ACC112 (cell line): Measurements from ENCODE around the gene FGF9.

Source experiments
- H2AFZ ChIP-seq: fragments of 200-600 bp; sonication (generic); one replicate; pipeline ENCODE4 v1.6.0; 2017; ENCODE audit warnings: antibody characterized with exemption, low read length; ENCODE audit not compliant: unreplicated experiment
- H3K27ac ChIP-seq: fragments of 200-600 bp; sonication (generic); 2 replicates; pipeline ENCODE4 v1.5.1; 2014; ENCODE audit warnings: low read depth, mild to moderate bottlenecking, antibody characterized with exemption, low read length, moderate library complexity
- H3K27me3 ChIP-seq: fragments of 200-600 bp; sonication (generic); 2 replicates; pipeline ENCODE4 v1.6.1; 2014; ENCODE audit warnings: mild to moderate bottlenecking, antibody characterized with exemption, low read length, moderate library complexity, mixed read lengths; ENCODE audit not compliant: insufficient read depth
- H3K36me3 ChIP-seq: fragments of 200-600 bp; sonication (generic); 2 replicates; pipeline ENCODE4 v1.6.1; 2016; ENCODE audit warnings: mild to moderate bottlenecking, antibody characterized with exemption, low read length, moderate library complexity, mixed read lengths; ENCODE audit not compliant: insufficient read depth
- H3K4me1 ChIP-seq: fragments of 200-600 bp; sonication (generic); one replicate; pipeline ENCODE4 v1.6.1; 2016; ENCODE audit warnings: low read length, mixed read lengths; ENCODE audit not compliant: insufficient read depth, unreplicated experiment, control insufficient read depth
- H3K4me3 ChIP-seq: fragments of 200-600 bp; sonication (generic); 2 replicates; pipeline ENCODE4 v1.5.1; 2014; ENCODE audit warnings: mild to moderate bottlenecking, low read depth, low read length
- H3K79me2 ChIP-seq: fragments of 200-600 bp; sonication (generic); one replicate; pipeline ENCODE4 v1.6.0; 2016; ENCODE audit warnings: low read length; ENCODE audit not compliant: control insufficient read depth, unreplicated experiment, insufficient read depth

The FGF9 gene

DNA sequence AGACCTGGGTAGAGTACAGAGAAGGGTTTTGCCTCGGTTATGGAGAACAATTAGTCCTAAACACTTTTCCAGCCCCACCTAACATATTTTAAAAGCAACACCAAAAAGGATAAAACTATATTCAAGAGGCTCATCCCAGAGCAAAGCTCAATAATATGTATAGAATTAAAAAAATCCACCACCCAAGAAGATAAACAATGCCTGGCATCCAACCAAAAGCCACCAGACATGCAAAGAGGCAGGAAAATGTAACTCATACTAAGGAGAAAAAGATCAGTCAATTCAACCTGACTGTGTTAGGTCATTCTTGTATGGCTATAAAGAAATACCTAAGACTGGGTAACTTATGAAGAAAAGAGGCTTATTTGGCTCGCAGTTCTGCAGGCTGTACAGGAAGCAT, 39.3 kb downstream of the FGF9 start:
- no peaks in the 10 kb centered on the region for H3K4me1 ChIP-seq
- no peak overlapping the region for H3K27ac ChIP-seq
- no peak overlapping the region for H3K4me3 ChIP-seq
- no peaks in the 10 kb centered on the region for H3K79me2 ChIP-seq
- H3K27me3 ChIP-seq, result no peaks in the 10 kb centered on the region
- no peak overlapping the region for H2AFZ ChIP-seq
- H3K36me3 ChIP-seq, result no peaks in the 10 kb centered on the region

DNA sequence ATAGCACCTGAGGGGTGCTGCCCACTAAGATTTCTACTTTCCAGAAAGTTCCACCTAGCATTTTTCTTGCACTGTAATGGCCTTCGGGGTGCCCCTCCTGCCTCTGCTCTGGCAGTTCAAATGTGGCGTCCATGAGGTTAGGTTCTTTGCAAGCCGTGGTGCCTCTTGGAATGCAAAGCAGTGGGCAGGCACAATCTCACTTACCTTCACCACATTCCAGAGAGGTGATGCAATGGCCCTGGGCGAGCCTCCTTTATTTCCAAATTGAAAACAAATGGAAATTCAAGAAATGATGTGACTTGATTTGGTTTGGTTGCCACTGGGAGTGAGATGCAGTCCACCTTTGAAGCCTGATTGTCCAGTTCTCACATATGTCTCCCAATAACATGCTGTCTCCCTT, 46.9 kb downstream of the FGF9 start:
- Histone ChIP-seq H3K27me3 (no peaks in the 10 kb centered on the region), H3K36me3 (no peaks in the 10 kb centered on the region), H3K79me2 (no peaks in the 10 kb centered on the region), H3K27ac (no peak overlapping the region), H3K4me3 (no peak overlapping the region), H3K4me1 (no peaks in the 10 kb centered on the region), H2AFZ (no peak overlapping the region)

DNA sequence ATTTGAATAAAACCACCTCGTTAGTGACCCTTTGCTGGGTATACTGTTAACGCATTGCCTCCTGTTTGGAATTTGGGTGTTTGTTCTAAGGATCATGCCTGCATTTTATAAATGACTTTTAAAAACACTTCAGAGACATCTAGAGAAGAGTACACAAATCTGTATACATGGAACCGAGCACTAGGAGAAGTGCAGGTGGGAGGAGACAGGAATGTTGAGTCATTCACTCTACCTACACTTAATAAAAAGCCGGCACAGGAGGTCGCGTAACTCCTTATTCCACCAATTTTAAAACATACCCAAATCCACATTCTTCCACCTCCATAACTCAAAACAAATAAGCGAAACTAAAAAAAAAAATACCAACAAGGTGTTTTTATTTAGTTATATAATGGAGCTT, 48.6 kb downstream of the FGF9 start:
- Histone ChIP-seq H3K4me3 (no peak overlapping the region), H3K27me3 (no peaks in the 10 kb centered on the region), H3K36me3 (no peaks in the 10 kb centered on the region), H3K27ac (no peak overlapping the region), H2AFZ (no peak overlapping the region), H3K4me1 (no peaks in the 10 kb centered on the region), H3K79me2 (no peaks in the 10 kb centered on the region)

DNA sequence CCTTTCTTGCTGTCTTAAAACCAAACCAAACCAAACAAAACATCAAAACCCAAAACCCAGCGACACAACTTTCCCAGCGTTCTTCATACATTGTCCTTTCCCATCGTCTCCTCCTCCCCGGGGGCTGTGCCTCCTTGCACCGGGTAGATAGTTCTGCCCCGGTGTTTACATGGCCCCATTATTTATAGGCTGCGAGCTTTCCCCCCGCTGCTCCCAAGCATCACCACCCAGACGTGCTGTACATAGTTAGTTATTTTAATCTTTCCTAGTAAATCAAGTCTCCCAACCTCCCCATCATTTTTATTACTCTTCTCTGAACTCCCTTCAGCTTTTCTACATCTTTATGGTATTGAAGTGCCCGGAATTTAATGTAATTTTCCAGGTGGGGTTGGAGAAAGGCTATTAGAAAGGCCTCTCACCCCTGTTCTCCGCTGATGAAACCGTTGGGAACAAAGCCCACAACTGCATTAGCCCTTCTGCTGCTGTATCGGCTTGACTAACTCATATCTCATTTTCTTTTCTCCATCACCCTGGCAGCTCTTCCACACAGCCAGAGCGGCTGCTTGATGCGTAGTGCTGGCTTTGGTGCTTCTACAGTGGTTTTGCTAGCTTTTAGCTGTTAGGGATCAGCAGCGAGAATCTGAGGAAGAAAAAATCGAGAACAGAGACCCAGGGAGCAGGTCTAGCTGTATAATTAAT, 53.1 kb downstream of the FGF9 start:
- Histone ChIP-seq H2AFZ (no peak overlapping the region), H3K4me1 (no peaks in the 10 kb centered on the region), H3K79me2 (no peaks in the 10 kb centered on the region), H3K36me3 (no peaks in the 10 kb centered on the region), H3K27me3 (no peaks in the 10 kb centered on the region), H3K27ac (no peak overlapping the region), H3K4me3 (no peak overlapping the region)

DNA sequence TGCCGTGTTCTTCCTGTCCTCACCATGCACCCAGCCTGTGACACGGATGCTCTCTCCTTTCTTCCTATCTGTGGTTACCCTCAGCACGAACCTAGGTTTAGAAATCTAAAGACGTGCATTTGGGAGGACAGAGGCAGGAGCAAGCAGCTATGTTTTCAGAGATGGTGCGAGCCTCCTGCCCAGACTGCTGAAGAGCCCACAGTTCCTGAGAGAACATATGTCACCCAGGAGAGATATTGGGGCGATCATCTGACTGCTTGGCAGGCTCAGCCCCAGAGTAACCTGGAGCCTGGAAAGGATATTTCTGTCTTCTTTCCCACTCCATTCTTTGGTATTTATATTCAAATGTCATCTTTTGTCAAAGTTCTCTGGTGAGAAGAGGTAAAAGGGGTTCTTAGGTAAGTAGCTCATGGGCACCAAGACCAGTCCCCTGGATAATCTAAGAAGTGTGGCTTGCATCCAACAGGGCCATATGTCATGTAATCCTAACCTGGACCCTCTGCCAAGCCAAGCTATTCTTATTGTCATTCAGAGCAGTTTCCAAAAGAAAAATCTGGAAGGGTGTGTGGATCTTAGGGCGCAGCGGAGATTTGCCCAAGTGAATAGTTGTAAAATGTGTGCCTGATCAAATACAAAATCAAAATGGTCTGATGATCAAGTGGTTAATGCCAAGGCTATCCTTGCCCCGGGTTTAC, 59.5 kb downstream of the FGF9 start:
- no peaks in the 10 kb centered on the region for H3K79me2 ChIP-seq
- no peaks in the 10 kb centered on the region for H3K36me3 ChIP-seq
- H3K4me3 ChIP-seq, result no peak overlapping the region
- no peaks in the 10 kb centered on the region for H3K27me3 ChIP-seq
- no peak overlapping the region for H2AFZ ChIP-seq
- no peaks in the 10 kb centered on the region for H3K4me1 ChIP-seq
- H3K27ac ChIP-seq, result no peak overlapping the region

- no peaks in the 10 kb centered on the region for H3K36me3 ChIP-seq
- H3K27ac ChIP-seq, result no peak overlapping the region
- no peaks in the 10 kb centered on the region for H3K27me3 ChIP-seq
Measured at GRCh38 chr13:21733475-21734263, 62.8 kb downstream of the FGF9 start.

DNA sequence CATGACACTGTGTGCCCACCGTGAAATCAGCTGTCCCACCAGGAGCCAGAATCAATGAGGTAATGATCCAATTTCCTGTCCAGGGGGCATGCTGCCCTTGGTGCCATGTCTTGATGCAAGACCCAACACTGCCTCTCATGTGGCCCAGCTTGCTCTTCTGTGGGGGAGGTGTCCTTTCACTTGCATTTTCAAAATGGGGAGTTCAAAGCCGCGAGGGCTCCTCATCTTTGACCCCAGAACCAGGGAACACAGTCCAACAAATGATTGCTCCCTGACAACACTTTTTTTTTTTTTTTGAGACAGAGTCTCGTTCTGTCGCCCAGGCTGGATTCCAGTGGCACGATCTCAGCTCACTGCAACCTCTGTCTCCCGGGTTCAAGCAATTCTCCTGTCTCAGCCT, 64.1 kb downstream of the FGF9 start:
- H2AFZ ChIP-seq, result no peak overlapping the region
- no peaks in the 10 kb centered on the region for H3K4me1 ChIP-seq
- no peak overlapping the region for H3K4me3 ChIP-seq
- H3K27me3 ChIP-seq, result no peaks in the 10 kb centered on the region
- H3K79me2 ChIP-seq, result no peaks in the 10 kb centered on the region
- H3K27ac ChIP-seq, result no peak overlapping the region
- no peaks in the 10 kb centered on the region for H3K36me3 ChIP-seq

More at GRCh38 chr13:21733475-21734263, 62.8 kb downstream of the FGF9 start:
- Histone ChIP-seq H3K4me3 (no peak overlapping the region), H2AFZ (no peak overlapping the region), H3K4me1 (no peaks in the 10 kb centered on the region), H3K79me2 (no peaks in the 10 kb centered on the region)

DNA sequence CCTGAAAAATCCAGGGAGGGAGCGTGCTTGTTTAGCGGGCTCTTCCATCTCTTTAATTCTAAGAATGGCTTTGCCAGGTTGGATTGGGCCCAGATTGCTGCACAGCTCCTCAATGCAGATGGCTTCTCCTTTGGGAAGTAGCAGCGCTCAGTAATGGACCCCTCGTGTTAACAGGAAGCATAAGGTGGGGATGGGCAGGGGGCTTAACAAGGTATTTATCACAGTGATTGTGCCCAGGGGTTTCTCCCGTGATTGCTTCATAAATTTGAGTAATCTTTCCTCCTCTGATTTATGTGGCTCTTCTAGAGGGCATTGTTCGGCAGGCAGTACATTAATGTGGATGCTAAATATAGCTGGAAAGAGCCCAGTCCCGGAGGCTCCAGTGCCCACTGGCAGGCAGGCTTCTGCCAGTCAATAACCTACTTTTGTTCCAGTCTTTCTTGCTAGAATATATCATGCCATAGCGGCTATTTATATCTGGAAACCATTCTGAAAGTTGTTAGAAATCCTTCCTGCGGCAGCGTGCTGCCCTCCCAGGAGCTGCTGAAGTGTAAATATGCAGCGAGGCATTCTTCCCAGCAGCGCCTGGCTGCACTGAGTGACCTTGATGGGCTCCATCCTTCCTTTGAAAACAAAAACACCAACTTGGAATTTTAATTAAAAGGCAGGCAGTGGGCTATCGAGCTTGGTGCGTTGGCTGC, 65.0 kb downstream of the FGF9 start:
- H3K36me3 ChIP-seq, result no peaks in the 10 kb centered on the region
- H3K4me1 ChIP-seq, result no peaks in the 10 kb centered on the region
- no peak overlapping the region for H3K4me3 ChIP-seq
- no peak overlapping the region for H2AFZ ChIP-seq
- no peaks in the 10 kb centered on the region; the same call in 1 of the 2 replicates for H3K27me3 ChIP-seq
- no peaks in the 10 kb centered on the region for H3K79me2 ChIP-seq
- no peak overlapping the region for H3K27ac ChIP-seq

- Histone ChIP-seq H3K79me2 (no peaks in the 10 kb centered on the region), H2AFZ (no peak overlapping the region), H3K36me3 (no peaks in the 10 kb centered on the region), H3K4me3 (no peak overlapping the region), H3K4me1 (no peaks in the 10 kb centered on the region), H3K27me3 (no peaks in the 10 kb centered on the region; the same call in 1 of the 2 replicates), H3K27ac (no peak overlapping the region)
Measured at GRCh38 chr13:21736926-21737325, 66.1 kb downstream of the FGF9 start.

DNA sequence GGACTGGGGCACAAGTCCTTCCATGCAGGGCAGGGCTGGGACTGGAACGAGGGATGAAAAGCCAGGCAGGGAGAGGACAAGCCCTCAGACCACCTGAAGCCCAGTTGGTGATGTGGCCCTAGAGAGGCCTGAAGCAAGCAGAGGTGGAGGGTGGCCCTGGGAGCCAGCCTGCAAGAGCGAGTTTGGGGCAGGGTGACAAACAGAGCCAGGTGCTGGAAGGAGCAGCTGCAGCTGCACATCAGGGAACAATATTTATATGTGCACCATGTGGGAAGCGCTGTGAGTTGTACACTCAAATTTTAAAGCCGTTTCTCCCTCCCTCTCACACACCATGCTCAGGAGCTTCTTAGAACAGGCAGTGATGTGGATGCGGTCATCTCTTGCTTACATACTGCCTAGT, 67.8 kb downstream of the FGF9 start:
- no peak overlapping the region for H3K4me3 ChIP-seq
- H3K27me3 ChIP-seq, result no peaks in the 10 kb centered on the region; the same call in 1 of the 2 replicates

More for the DNA sequence above, 67.8 kb downstream of the FGF9 start:
- no peak overlapping the region for H3K27ac ChIP-seq
- H3K36me3 ChIP-seq, result no peaks in the 10 kb centered on the region
- no peak overlapping the region for H2AFZ ChIP-seq
- no peaks in the 10 kb centered on the region for H3K4me1 ChIP-seq
- H3K79me2 ChIP-seq, result no peaks in the 10 kb centered on the region
